ENCODE results near the gene LRCH3.
"Not testable (repeated sequence)": the region's sequence is repeated elsewhere in the genome, so short reads cannot be mapped to it uniquely, and the experiment has no call there.

Gene LRCH3

GRCh38 chr3:197836244-197836643 is 45.2 kb downstream of the LRCH3 start:
- DNase-seq (ENCODE audit: low spot score) = no peak

- DNase-seq (ENCODE audit: low spot score) = no peak
Observed at GRCh38 chr3:197837282-197837681, 46.2 kb downstream of the LRCH3 start.

GRCh38 chr3:197841789-197842188 is 50.7 kb downstream of the LRCH3 start:
- no peak for DNase-seq (ENCODE audit: low spot score)

GRCh38 chr3:197846491-197846890 is 55.4 kb downstream of the LRCH3 start:
- no peak for DNase-seq (ENCODE audit: low spot score)

GRCh38 chr3:197847866-197848401 is 56.9 kb downstream of the LRCH3 start:
- DNase-seq (ENCODE audit: low spot score) = peak; percentile 7

GRCh38 chr3:197854596-197855343 is 63.7 kb downstream of the LRCH3 start:
- no peak for DNase-seq (ENCODE audit: low spot score)

- DNase-seq (ENCODE audit: low spot score) = no peak
Observed at GRCh38 chr3:197855571-197855970, 64.5 kb downstream of the LRCH3 start.

- DNase-seq (ENCODE audit: low spot score) = no peak
Observed at GRCh38 chr3:197856199-197856816, 65.3 kb downstream of the LRCH3 start.

GRCh38 chr3:197858133-197858532 is 67.1 kb downstream of the LRCH3 start:
- DNase-seq (ENCODE audit: low spot score) = no peak

- DNase-seq (ENCODE audit: low spot score) = no peak
Observed at GRCh38 chr3:197858598-197858997, 67.5 kb downstream of the LRCH3 start.

GRCh38 chr3:197866035-197866434 is 75.0 kb downstream of the LRCH3 start:
- DNase-seq (ENCODE audit: low spot score) = no peak

- no peak for DNase-seq (ENCODE audit: low spot score)
Observed at GRCh38 chr3:197873329-197873728, 82.3 kb downstream of the LRCH3 start.

- no peak for DNase-seq (ENCODE audit: low spot score)
Observed at GRCh38 chr3:197874064-197874463, 83.0 kb downstream of the LRCH3 start.

GRCh38 chr3:197874653-197875052 is 83.6 kb downstream of the LRCH3 start:
- DNase-seq (ENCODE audit: low spot score) = no peak

- no peak for DNase-seq (ENCODE audit: low spot score)
Observed at GRCh38 chr3:197877902-197878301, 86.8 kb downstream of the LRCH3 start.

- no peak for DNase-seq (ENCODE audit: low spot score)
Observed at GRCh38 chr3:197878427-197878826, 87.4 kb downstream of the LRCH3 start.

GRCh38 chr3:197880491-197881269 is 89.6 kb downstream of the LRCH3 start:
- DNase-seq (ENCODE audit: low spot score) = peak; percentile 75

GRCh38 chr3:197881270-197881969 is 90.4 kb downstream of the LRCH3 start:
- no peak for DNase-seq (ENCODE audit: low spot score)

GRCh38 chr3:197881970-197882338 is 90.9 kb downstream of the LRCH3 start:
- no peak for DNase-seq (ENCODE audit: low spot score)

GRCh38 chr3:197882586-197882985 is 91.5 kb downstream of the LRCH3 start:
- no peak for DNase-seq (ENCODE audit: low spot score)

- DNase-seq (ENCODE audit: low spot score) = no peak
Observed at GRCh38 chr3:197883541-197883940, 92.5 kb downstream of the LRCH3 start.

GRCh38 chr3:197884330-197884729 is 93.3 kb downstream of the LRCH3 start:
- not testable (repeated sequence) for DNase-seq (ENCODE audit: low spot score)
